22Rv1 (cell line): ENCODE data around the gene PPP3CB.

Source experiments
- ZFX ChIP-seq: fragments of 450-650 bp; IDR thresholded peaks from 2 replicates; pipeline ENCODE4 v1.6.1; 2017; ENCODE audit warnings: antibody characterized with exemption, borderline replicate concordance
- TF ChIP-seq, protein P1 (sequence below): fragments of 450-650 bp; IDR thresholded peaks from 2 replicates; pipeline ENCODE4 v1.5.1; 2017; ENCODE audit warnings: mild to moderate bottlenecking

DNA sequence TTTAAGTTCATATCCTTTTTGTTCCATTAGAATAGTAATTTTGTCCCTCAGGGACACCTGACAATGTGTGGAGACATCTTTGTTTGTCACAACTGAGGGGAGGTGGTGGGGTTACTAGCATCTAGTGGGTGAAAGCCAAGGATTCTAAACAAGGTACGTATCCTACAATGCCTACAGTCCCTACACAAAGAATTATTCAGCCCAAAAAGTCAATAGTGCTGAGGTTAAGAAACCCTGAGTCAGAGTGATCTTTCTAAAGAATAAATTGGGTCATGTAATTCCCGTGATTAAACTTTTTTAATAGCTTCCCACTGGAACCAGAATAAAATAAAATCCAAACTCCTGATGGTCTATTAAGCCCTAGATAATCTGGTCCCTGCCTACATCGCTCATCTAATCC lies 79.3 kb downstream of the PPP3CB start:
- TF ChIP-seq, protein P1, sequence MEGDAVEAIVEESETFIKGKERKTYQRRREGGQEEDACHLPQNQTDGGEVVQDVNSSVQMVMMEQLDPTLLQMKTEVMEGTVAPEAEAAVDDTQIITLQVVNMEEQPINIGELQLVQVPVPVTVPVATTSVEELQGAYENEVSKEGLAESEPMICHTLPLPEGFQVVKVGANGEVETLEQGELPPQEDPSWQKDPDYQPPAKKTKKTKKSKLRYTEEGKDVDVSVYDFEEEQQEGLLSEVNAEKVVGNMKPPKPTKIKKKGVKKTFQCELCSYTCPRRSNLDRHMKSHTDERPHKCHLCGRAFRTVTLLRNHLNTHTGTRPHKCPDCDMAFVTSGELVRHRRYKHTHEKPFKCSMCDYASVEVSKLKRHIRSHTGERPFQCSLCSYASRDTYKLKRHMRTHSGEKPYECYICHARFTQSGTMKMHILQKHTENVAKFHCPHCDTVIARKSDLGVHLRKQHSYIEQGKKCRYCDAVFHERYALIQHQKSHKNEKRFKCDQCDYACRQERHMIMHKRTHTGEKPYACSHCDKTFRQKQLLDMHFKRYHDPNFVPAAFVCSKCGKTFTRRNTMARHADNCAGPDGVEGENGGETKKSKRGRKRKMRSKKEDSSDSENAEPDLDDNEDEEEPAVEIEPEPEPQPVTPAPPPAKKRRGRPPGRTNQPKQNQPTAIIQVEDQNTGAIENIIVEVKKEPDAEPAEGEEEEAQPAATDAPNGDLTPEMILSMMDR: no peak
- no peak for TF ChIP-seq ZFX
